Suprapubic skin (tissue), 4 donors: ENCODE data around the gene DYNC1I2.

Experiments
- CTCF ChIP-seq, 2 donors: fragments of 200-600 bp in 1 of 2; fragments of 450-650 bp in 1 of 2; sonication (generic) in 1 of 2; IDR thresholded peaks; one replicate each; pipeline ENCODE4 v1.5.1; 2016 to 2019; ENCODE audit warnings: antibody characterized with exemption in 2 of 2, mild to moderate bottlenecking in 1 of 2, moderate library complexity in 1 of 2
- POLR2A ChIP-seq, 2 donors: fragments of 450-650 bp; IDR thresholded peaks; one replicate each; pipeline ENCODE4 v1.6.1; 2017; ENCODE audit warnings: antibody characterized with exemption in 2 of 2, mild to moderate bottlenecking in 2 of 2, moderate library complexity in 2 of 2
- POLR2AphosphoS5 ChIP-seq, 3 donors: sonication (generic); formaldehyde crosslinking; IDR thresholded peaks; one replicate each; pipeline ENCODE4 v1.6.1; 2017; ENCODE audit warnings: antibody characterized with exemption in 3 of 3

DNA sequence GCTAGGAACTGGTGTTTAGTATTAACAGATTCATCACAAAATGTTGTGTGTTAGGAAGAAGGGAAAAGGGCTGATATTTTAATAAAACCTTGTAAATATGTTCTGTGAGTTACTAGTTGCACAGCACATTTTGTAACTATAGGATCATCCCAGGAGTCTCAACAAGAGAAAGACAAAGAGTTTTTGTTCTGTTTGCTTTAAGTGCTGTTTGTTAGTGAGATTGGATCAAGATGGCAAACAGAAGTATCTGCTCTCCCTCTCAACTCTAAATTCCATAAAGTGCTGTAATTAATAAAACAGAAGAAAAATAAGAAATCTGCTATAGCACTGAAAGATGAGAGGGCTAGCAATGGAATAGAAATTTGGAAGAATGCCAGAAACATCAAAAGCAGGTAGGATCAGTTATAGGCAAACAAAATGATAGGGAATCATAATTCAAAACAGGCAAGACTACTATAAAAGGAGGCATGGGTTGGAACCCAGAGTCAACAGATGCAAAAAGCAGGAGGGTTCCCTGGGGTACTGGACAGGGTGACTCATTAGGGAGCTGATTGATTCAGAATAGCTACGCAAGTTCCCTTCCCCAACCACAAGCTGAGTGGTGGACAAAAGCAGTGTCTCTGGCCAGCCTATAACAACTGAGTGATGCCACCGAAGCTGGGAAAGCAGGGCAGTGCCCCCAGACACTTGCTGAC, 75.8 kb downstream of the DYNC1I2 start:
- TF ChIP-seq CTCF (IDR thresholded peaks at IDR 0.05) (no peak), POLR2A (IDR thresholded peaks at IDR 0.05) (no peak), POLR2AphosphoS5 (IDR thresholded peaks at IDR 0.05) (no peak)
